Measurements from ENCODE around the gene ATP11B.

ATP11B gene

GRCh38 chr3:182962166-182962565 lies 168.9 kb downstream of the ATP11B start:
- no peak for DNase-seq

- no peak for DNase-seq
Observed at GRCh38 chr3:182964179-182964578, 170.9 kb downstream of the ATP11B start.

GRCh38 chr3:182965861-182966366 lies 172.6 kb downstream of the ATP11B start:
- DNase-seq: no peak

GRCh38 chr3:182967218-182968204 lies 174.2 kb downstream of the ATP11B start:
- DNase-seq: no peak

GRCh38 chr3:182969277-182969676 lies 176.0 kb downstream of the ATP11B start:
- DNase-seq: no peak

GRCh38 chr3:182969853-182970252 lies 176.5 kb downstream of the ATP11B start:
- no peak for DNase-seq

- DNase-seq: no peak
Observed at GRCh38 chr3:182970811-182971418, 177.6 kb downstream of the ATP11B start.
